Measurements from ENCODE around the gene SCN7A. TPM values are rescaled to one million over a fixed set of nuclear protein-coding genes. Genes with fewer than 3 reads are reported as not detected.

SCN7A gene
- total RNA-seq, 4 donors from 2014 or later = 66.9 to 129 (median 90.1) TPM

Other genes starting within 250 kb of the SCN7A start
- gene SCN9A, start 118.3 kb downstream of the SCN7A start, total RNA-seq = 1 to 10 TPM; 4.0 to 7.8 (median 5.2) TPM